AML-193 (cell line): Measurements from ENCODE around the gene UQCC2.

ENCODE experiments used
- DNase-seq, 2 experiments: peaks; one replicate each; lab custom pipeline; 2025; lab: John Stamatoyannopoulos, UW

UQCC2 gene

DNA sequence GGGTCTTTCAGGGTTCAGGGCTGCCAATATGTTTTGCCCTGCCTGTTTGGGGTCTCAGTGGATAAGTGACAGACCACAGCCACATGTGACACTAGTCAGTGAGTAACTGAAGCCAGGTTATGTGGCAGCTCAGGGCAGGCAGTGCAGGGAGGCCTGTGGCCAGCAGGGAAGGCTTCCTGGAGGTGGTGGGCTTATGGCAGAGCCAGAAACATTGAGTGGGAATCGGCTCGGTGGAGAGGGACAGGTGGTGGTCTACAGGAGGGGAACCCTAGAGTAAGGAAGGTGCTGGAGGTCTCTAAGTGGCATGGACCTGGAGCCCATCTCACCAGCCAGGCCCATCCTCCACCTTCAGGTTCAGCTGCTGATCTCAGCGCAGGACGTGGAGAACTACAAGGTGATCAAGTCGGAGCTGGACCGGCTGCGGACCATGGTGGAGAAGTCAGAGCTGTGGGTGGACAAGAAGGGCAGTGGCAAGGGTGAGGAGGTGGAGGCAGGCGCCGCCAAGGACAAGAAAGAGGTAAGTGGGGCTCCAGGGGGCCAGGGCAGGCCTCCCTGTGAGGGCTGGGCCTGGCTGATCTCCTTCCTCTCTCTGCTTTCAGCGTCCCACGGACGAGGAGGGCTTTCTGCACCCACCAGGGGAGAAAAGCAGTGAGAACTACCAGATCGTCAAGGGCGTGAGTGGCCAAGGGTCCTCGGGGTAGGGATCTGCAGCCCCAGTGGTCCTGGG, 34.9 kb downstream of the UQCC2 start:
- DNase-seq: no peak

DNA sequence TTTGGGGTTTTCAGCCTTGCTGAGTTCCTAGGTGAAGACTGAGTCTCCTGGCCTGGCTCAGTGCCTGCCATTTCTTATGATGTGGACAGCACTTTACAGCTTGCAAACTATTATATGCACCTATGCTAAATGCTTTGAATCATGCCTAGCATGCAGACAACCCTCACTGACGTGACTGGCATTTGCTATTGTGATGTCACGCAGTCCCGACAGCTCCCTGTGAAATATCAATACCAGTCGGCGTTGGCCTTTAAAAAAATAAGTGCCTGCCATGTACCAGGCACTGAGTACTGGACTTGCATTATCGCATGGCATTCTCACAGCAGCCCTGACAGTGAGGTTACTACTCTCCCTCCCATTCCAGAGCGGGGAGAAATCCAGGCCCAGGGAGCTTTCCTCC, 35.5 kb downstream of the UQCC2 start:
- DNase-seq: no peak

DNA sequence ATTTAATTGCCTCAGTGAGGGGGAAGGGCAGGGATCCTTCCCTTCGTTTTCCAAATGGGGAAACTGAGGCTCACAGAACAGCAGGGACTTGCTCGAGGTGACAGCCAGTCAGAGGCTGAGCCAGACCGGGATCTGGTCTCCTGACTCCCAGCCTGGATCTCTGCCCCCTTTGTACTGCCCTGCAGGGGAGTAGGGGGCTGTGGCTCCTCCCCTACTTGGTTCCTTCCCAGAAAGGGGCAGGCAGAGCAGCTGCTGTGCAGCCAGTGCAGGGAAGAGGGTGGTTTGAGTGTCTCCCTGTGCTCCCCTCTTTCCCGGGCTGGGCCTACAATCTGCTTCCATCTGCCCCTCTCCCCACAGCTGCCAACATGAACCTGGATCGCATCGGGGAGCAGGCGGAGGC, 37.6 kb downstream of the UQCC2 start:
- no peak for DNase-seq

DNA sequence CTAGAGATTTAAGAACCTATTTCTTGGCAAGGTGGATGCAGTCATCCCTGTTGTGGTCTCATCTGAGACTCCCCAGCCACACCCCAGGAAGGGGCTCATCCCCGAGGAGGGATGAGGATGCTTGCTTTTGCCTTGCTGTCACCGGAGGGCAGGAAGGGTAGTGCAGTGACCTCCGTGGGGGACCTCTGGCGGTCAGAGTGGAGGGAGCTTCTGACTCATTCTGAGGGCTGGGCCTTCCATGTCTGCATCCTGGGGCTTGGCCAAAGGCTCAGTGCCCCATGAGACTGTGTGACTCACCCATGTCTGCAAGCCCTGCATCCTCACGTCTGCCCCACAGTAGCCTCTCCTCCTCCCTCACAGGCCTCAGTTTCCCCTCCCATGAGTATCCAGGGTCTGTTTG, 38.7 kb downstream of the UQCC2 start:
- no peak for DNase-seq

DNA sequence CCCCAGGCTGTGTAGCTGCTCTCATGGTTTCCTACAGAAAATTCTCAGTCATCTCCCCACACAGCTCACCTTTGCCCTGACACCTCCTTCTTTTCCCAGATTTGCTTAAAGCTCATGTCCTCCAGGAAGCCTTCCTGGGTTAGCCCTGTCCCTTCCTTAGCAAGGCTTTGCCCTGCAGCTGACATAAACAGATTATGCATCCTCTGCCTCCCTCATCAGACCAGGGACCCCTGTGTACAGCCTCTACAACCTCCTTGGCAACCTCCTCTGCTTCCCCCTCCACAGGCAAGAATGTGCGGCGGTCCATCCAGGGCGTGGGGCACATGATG, 39.8 kb downstream of the UQCC2 start:
- DNase-seq: no peak

DNA sequence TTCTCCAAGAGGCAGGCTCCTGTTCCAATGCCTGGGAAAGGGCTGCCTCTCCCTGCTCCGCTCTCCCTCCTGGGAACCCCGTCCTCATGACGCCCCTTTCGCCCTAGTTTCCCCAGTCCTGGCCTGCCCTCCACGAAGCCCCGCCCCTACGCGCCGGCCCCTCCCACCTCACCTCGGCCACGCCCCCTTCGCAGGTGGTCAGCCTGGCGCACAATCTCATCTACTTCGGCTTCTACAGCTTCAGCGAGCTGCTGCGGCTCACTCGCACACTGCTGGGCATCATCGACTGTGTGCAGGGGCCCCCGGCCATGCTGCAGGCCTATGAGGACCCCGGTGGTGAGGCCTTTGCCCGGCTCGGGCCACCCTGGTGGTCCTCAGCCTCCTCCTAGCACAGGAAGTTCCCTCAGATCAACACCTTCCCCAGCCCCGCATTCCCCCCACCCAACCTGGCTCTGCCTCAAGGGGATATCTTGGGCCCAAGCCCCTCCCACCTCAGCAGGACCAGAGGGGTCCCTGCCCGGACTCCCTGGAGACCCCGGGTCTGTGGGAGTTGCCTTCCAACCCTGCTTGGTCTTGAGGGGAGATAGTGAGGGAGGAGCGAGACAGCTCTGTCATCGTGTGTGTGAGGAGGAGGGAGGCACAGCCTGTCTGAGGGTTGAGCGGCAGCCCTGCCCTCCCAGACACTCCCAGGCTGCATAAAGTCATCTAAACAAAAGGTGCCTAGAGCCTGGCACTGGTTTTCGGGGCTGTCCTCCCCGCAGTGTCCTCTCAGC, 40.3 kb downstream of the UQCC2 start:
- no peak for DNase-seq

DNA sequence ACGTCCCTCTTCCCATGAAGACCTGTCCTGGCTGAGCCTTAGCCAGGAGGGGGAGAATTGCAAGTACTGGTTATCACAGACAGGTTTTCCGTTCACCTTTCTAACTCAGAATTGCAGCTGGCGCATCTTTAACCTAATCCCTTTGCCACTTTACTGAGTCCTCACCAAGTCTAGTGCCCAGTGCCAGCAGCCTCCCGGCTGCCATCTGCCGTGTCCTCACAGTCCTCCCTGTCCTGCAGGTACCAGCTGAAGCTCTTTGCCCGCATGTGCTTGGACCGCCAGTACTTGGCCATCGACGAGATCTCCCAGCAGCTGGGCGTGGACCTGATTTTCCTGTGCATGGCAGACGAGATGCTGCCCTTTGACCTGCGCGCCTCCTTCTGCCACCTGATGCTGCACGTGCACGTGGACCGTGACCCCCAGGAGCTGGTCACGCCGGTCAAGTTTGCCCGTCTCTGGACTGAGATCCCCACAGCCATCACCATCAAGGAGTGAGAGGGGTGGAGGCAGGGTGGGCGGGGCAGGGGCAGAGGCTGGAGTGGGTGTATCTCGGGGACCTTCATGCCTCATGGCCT, 41.3 kb downstream of the UQCC2 start:
- DNase-seq: no peak

DNA sequence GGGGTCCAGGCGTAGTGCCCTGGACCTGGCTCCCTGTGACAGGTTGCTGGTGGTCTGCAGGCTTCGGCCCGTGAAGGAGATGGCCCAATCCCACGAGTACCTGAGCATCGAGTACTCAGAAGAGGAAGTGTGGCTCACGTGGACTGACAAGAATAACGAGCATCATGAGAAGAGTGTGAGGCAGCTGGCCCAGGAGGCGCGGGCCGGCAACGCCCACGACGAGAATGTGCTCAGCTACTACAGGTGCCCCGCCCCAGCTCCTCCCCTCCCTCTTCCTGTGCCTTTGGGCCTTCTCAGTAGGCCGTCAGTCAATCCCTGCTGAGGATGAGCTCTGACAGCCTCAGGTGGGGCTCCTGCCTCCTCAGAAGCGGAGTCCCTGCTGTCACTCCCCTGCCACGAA, 42.6 kb downstream of the UQCC2 start:
- DNase-seq: no peak

DNA sequence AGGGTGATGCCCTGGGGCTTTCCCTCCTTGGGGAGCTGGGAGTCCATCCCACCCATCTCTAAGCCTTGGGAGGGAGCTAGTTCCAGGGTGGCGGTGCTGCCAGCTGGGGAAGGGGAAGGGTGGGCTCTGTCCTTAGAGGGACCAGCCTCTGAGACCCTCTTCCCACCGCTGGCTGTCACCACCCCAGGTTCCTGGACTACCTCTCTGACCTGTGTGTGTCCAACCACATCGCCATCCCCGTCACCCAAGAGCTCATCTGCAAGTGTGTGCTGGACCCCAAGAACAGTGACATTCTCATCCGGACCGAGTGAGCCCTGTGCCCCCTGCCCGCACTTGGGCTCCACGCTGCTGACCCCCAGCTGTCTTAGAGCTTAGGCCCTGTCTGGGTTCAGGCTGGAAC, 43.2 kb downstream of the UQCC2 start:
- no peak for DNase-seq

DNA sequence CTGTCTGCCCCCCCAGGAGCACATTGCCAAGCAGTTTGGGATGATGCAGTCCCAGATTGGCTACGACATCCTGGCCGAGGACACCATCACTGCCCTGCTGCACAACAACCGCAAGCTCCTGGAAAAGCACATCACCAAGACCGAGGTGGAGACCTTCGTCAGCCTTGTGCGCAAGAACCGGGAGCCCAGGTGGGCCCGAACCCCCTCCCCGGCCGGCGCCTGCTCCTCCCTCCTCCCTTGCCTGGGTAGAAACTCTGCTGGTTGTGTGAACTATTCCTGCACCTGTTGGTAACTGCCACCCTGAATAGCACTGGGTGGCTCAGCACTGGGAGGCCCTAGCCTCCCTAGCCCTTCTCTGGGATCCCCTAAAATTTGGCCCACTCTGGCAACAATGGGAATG, 43.7 kb downstream of the UQCC2 start:
- DNase-seq: no peak

DNA sequence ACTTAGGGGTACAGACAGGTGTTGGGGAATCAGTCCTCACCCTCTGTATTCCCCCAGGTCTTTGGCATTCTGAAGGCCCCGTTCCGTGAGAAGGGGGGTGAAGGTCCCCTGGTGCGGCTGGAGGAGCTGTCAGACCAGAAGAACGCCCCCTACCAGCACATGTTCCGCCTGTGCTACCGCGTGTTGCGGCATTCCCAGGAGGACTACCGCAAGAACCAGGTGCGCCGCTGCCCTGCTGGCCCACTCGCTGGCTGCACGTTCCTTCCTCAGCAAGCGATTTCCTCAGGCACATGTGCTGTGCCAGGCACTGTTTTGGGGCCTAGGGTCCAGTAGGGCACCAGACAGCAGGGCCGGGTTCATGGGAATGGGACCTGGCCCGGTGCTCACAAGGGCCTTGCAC, 44.4 kb downstream of the UQCC2 start:
- no peak for DNase-seq

DNA sequence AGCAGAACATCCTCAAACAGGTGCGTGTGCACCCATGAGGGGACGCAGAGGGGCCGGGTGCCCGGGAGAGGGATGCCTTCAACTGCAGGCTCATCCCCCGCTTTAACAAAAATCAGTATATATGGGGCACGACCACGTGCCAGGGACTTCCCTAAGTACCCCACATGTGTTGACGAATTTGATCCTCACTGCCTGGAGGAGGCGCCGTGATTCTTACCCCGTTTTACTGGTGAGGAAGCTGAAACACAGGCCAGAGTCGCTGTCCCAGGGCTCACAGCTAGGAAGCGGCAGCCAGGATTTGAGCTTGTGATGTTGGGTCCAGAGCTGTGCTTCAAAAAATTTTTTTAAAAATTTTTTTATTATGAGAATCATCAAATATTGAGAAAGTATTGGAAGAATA, 45.5 kb downstream of the UQCC2 start:
- no peak for DNase-seq

DNA sequence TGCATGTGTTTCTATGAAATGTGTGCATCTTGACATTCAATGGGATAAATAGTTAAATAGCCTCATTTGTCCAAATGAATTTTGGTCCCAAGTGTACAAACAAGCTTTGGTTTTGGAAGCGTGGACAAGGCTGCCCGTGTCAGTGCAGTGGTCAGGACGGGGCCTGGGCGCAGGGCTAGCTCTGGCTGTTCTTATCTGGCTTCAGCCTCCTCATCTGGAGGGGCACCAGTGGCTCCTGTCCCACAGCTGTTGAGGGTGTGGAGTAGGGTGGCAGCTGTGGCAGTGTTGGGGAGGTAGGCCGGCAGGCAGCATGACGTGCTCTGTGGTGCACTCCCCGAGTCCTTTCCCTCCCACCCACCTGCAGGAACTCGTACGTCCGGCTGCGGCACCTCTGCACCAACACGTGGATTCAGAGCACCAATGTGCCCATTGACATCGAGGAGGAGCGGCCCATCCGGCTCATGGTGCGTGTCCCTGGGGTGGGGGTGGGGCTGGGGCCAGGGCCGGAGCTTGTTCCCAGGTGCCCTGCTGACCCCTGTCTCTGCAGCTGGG, 46.9 kb downstream of the UQCC2 start:
- no peak for DNase-seq

DNA sequence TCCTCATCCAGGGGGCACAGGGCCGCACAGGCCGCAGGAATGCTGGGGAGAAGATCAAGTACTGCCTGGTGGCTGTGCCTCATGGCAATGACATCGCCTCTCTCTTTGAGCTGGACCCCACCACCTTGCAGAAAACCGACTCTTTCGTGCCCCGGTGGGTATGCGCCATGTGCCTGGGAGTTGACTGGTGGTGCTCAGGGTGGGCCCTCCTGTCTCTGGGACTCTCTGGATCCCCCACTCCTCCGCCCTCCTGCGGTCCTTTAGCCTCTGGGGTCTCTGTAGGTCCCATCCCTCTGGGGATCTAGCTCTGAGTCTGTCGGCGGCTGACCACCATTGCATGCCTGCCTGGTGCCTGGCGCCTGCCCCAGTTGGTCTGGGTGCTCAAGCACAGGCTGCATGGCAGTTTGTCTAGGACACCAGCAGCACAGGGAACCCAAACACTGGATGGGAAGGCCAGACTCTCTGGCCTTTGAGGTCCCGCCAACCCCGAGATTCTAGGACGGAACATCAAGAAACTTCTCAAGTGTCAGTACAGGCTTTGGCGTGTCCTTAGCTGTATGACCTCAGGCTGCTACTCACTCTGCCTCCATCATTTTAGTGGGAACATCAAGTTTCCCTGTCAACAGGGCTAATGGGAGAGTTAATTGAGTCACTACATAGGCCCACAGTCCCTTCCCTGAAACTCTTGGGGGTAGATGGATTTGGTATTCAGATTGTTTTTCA, 47.6 kb downstream of the UQCC2 start:
- no peak for DNase-seq

DNA sequence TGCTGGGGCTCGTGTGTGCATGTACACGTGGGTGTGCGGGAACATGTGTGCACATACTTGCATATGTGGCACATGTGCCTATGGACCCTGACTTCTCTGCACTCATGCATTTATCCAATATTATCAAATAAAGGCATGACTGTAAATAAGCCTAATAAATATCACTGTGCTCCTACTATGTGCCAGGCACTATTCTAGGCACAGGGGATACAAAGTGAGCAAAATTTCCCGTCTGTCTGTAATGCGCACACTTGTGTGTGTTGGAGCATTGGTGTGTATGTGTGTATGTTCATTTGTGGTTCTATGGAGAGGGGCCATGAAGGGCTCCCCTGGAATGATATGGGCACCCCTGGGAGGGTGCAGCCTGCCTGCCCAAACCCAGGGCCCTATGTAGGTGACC, 48.5 kb downstream of the UQCC2 start:
- no peak for DNase-seq

DNA sequence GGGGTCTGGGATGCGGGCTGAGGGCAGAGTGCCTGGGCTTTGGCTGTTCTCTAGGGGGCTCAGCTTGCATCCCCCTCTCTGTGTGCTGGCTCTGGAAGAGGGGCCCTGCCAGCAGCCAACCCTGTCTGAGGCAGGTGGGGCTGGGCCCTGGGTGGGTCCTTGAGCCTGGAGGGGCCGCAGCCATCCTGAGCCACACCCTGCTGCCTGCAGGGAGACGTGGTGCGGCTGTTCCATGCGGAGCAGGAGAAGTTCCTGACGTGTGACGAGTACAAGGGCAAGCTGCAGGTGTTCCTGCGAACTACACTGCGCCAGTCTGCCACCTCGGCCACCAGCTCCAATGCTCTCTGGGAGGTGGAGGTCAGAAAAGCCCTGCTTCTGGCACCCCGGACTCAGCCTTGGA, 49.2 kb downstream of the UQCC2 start:
- DNase-seq: no peak

DNA sequence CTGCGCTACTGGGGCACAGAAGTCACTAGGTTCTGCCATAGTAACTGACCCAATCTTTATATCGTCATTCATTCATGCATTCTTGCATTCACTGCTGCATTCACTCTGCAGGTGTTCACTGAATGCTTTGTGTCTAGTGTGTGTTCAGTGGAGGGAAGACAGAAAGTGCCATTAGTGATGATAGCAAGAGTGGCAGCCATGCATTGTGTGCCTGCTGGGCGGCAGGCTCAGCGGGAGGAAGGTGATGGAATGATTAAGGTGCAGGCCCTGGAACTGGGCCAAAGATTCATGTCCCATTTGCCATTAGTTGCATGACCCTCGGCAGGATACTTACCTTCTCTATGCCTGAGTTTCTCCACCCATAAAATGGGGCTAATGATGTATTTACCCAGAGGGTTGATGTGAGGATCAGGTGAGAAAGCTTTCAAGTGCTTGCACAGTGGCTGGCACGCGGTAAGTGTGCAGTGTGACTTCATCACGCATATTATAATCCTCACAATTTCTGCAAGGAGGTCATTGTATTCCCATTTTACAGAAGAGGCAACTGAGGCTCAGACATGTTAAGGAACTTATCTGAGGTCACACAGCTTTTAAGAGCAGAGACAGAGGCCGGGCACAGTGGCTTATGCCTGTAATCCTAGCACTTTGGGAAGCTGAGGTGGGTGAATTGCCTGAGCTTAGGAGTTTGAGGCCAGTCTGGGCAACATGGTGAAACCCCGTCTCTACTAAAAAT, 50.2 kb downstream of the UQCC2 start:
- DNase-seq: no peak

DNA sequence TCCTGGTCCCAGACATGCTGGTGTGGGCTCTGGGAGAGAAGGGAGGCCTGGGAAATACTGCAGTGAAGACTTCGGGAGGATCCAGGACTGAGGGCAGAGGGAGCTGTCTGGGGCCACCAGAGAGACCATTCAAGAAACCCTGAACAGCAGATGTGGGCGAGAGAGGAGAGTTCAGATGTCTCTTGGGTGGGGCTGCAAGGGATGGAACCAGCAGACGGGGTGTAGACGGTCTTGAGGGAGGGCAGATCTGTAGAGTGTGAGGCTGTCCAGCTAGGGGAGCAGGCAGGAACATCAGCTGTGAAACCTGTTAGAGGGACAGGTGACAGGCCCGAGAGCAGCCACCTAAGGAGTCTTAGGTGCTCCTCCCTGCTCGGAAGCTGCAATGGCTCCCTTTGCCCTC, 51.5 kb downstream of the UQCC2 start:
- no peak for DNase-seq

DNA sequence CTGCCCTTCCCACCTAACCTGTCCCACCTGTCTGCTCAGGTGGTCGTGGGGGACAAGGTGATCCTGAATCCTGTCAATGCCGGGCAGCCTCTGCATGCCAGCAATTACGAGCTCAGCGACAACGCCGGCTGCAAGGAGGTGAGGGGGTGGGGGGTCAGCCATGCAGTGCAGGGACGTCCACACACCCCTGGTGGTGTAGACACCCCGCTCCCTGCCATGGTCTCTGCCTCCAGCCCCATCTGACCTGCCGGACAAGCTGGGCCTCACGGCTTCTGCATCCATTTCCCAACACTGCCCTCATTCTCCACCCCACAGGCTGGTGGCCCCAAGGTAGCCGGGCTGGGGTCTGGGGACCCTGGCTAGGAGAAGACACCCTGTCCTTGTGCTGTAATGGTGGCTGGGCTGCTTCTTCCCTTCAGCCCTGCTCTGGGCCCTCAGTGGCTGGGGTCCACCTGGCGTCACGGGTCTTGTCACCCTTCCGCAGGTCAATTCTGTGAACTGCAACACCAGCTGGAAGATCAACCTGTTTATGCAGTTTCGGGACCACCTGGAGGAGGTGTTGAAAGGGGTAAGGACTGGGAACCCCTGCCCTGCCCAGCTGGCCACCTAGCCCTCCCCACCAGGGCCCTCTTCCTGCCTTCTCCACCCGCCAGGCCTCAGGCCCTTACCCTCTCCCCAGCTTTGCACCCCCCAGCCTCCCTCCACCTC, 52.4 kb downstream of the UQCC2 start:
- no peak for DNase-seq

DNA sequence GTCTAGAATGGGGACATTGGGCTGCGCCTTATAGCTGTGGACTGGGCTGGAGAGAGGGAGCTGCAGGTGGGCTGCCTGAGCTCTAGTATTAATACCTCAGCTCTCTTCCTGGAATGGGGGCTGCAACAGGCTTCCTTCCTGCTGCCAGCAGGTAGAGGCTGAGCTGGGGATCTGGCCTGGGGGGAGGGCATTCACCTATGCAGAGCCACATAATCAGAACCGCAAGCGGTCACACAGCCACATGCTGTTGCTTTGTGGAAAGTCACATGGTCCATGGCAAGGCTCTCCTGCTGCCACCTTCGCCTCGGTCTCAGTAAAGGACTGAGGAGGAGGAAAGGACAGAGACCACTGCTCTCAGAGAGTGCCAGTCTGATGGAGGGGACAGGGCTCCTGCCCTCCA, 54.7 kb downstream of the UQCC2 start:
- no peak for DNase-seq

DNA sequence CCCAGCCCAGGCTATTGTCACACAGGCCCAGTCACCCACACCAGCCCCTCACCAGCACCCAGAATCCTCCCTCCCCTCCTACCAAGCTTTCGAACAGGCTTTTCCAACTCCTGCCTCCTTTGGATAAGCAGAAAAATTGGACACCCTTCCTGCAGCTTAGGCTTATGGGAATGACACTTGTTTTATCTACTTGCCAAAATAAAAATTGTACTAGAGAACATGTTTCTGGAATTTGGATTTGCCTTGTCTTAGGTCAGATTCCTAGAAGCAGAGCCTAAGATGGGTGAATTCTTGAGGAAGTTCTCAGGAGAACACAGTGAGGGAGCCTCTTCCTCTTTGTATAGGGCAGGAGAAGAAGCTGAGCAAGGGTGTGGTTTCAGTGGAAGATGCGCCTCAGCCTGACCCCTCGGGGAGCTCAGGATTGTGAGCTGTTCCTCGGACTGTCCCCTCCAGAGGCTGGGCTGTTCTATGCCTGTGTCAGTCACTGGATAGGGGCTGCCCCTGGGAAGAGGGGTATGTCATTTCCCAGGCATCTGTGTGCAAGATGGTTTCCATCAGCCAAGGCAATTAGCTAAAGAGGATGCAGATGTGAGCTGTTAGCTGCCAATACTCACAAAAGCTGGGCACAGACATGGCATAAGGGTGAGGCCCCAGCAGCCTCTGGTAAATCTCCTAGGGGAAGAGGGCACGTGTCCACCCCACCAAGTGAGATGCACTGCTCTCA, 56.5 kb downstream of the UQCC2 start:
- DNase-seq: no peak
